ENCODE measurements around the gene KLRK1. TPM values are rescaled to one million over a fixed set of nuclear protein-coding genes. Genes with fewer than 3 reads are reported as not detected.

The KLRK1 gene
- total RNA-seq, 1 experiment from 2014 or later, result 0.95 TPM

DNA sequence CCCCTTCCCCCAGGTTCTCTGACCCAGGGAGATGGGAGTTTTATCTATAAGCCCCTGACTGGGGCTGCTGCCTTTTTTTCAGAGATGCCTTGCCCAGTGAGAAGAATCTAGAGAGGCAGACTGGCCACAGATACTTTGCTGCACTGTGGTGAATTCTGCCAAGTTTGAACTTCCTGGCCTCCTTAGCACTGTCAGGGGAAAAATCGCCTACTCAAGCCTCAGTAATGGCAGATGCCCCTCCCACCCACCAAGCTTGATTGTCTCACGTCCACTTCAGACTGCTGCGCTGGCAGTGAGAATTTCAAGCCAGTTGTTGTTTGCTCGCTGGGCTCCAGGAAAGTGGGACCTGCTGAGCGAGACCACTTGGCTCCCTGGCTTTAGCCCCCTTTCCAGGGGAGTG is 31.7 kb downstream of the KLRK1 start:
- in situ Hi-C loops (cut with HindIII; ENCODE audit: low pct_unique_long_range_greater_than_20kb, low sequenced_read_pairs) (no loop called here), intact Hi-C loops (cut with micrococcal nuclease; ENCODE audit: unreplicated experiment) (no loop called here)
- Histone ChIP-seq H3K4me1 (ENCODE audit: control insufficient read depth, insufficient read depth, low read length) (peaks cover 7% of the 10 kb centered on the region), H3K4me3 (ENCODE audit: low read depth in 2 of 2, low read length in 2 of 2) (no peak overlapping the region), H3K27me3 (ENCODE audit: control insufficient read depth, insufficient read depth, low read length) (no peaks in the 10 kb centered on the region), H3K27ac (ENCODE audit: low read length) (no peak overlapping the region), H3K9me3 (ENCODE audit: control insufficient read depth, insufficient read depth, low read depth, low read length) (no peaks in the 10 kb centered on the region), H3K36me3 (ENCODE audit: control insufficient read depth, insufficient read depth, low read length) (no peaks in the 10 kb centered on the region)
- ATAC-seq (no peak), DNase-seq (ENCODE audit: low read depth, low spot score) (no peak)
- TF ChIP-seq POLR2AphosphoS5 (IDR thresholded peaks at IDR 0.05; ENCODE audit: low read depth, low read length) (no peak), REST (IDR thresholded peaks at IDR 0.05; ENCODE audit: insufficient read depth in 1 of 2, low read depth in 2 of 2, low read length in 1 of 2) (no peak), TCF7L2 (IDR thresholded peaks at IDR 0.05; ENCODE audit: low read depth, low read length) (no peak), SIN3A (IDR thresholded peaks at IDR 0.05; ENCODE audit: borderline replicate concordance, insufficient read depth, low read depth, low read length) (no peak)
- TF ChIP-seq, protein P1, sequence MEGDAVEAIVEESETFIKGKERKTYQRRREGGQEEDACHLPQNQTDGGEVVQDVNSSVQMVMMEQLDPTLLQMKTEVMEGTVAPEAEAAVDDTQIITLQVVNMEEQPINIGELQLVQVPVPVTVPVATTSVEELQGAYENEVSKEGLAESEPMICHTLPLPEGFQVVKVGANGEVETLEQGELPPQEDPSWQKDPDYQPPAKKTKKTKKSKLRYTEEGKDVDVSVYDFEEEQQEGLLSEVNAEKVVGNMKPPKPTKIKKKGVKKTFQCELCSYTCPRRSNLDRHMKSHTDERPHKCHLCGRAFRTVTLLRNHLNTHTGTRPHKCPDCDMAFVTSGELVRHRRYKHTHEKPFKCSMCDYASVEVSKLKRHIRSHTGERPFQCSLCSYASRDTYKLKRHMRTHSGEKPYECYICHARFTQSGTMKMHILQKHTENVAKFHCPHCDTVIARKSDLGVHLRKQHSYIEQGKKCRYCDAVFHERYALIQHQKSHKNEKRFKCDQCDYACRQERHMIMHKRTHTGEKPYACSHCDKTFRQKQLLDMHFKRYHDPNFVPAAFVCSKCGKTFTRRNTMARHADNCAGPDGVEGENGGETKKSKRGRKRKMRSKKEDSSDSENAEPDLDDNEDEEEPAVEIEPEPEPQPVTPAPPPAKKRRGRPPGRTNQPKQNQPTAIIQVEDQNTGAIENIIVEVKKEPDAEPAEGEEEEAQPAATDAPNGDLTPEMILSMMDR (IDR thresholded peaks at IDR 0.05), result no peak
- ChIA-PET POLR2A (no interaction called here), CTCF (no interaction called here)
- BruUV-seq (replicated peaks), result no TSS peak

GRCh38 chr12:10354502-10354901 is 35.3 kb downstream of the KLRK1 start:
- intact Hi-C loops (cut with micrococcal nuclease; ENCODE audit: unreplicated experiment) (no loop called here), in situ Hi-C loops (cut with HindIII; ENCODE audit: low pct_unique_long_range_greater_than_20kb, low sequenced_read_pairs) (no loop called here)
- Histone ChIP-seq H3K27me3 (ENCODE audit: control insufficient read depth, insufficient read depth, low read length) (no peaks in the 10 kb centered on the region), H3K27ac (ENCODE audit: low read length) (no peak overlapping the region), H3K4me3 (ENCODE audit: low read depth in 2 of 2, low read length in 2 of 2) (no peak overlapping the region), H3K36me3 (ENCODE audit: control insufficient read depth, insufficient read depth, low read length) (no peaks in the 10 kb centered on the region), H3K9me3 (ENCODE audit: control insufficient read depth, insufficient read depth, low read depth, low read length) (no peaks in the 10 kb centered on the region), H3K4me1 (ENCODE audit: control insufficient read depth, insufficient read depth, low read length) (no peaks in the 10 kb centered on the region)
- POLR2A ChIA-PET, result no interaction called here
- no TSS peak for BruUV-seq (replicated peaks)
- no peak for DNase-seq (ENCODE audit: low read depth, low spot score)
- ATAC-seq, result no peak
- TF ChIP-seq REST (IDR thresholded peaks at IDR 0.05; ENCODE audit: insufficient read depth in 1 of 2, low read depth in 2 of 2, low read length in 1 of 2) (no peak), SIN3A (IDR thresholded peaks at IDR 0.05; ENCODE audit: borderline replicate concordance, insufficient read depth, low read depth, low read length) (no peak), TCF7L2 (IDR thresholded peaks at IDR 0.05; ENCODE audit: low read depth, low read length) (no peak), POLR2AphosphoS5 (IDR thresholded peaks at IDR 0.05; ENCODE audit: low read depth, low read length) (no peak)
- TF ChIP-seq, protein P1 (IDR thresholded peaks at IDR 0.05), result no peak
- CTCF ChIA-PET, result no interaction called here
